Stomach (tissue), 19 donors: ENCODE data around the gene C14orf39. TPM values are rescaled to one million over a fixed set of nuclear protein-coding genes. Genes with fewer than 3 reads are reported as not detected.

Experiments used
- DNase-seq, 2 donors: peaks; one replicate each; pipeline versions ENCODE4 v3.0.0 to v3.0.0-alpha.2; 2013 to 2019
- H3K27ac ChIP-seq, 5 donors: fragments of 200-600 bp in 4 of 5; sonication (generic) in 4 of 5; one replicate each; pipeline ENCODE4 v1.5.1; 2013 to 2019; ENCODE audit warnings: mild to moderate bottlenecking in 1 of 5, moderate library complexity in 1 of 5
- H3K27me3 ChIP-seq, 3 donors: fragments of 200-600 bp; sonication (generic); one replicate each; pipeline ENCODE4 v1.5.1; 2017 to 2019; ENCODE audit warnings: mixed run types in 1 of 3
- H3K36me3 ChIP-seq, 4 donors: fragments of 200-600 bp; sonication (generic); 1 replicate in 3 of 4; 2 replicates in 1 of 4; pipeline ENCODE4 v1.5.1; 2016 to 2019
- H3K4me1 ChIP-seq, 4 donors: fragments of 200-600 bp; sonication (generic); one replicate each; pipeline ENCODE4 v1.5.1; 2016 to 2019
- H3K4me3 ChIP-seq, 4 donors: fragments of 200-600 bp; sonication (generic) in 3 of 4; one replicate each; pipeline ENCODE4 v1.5.1; 2016 to 2019; ENCODE audit warnings: mild to moderate bottlenecking in 1 of 4
- H3K9me3 ChIP-seq, 4 donors: fragments of 200-600 bp; sonication (generic); one replicate each; pipeline ENCODE4 v1.5.1; 2016 to 2019
- CTCF ChIP-seq, 7 experiments: fragments of 450-650 bp in 4 of 7; fragments of 200-600 bp in 3 of 7; sonication (generic) in 3 of 7; IDR thresholded peaks; one replicate each; pipeline ENCODE4 v1.5.1; 2016 to 2019; ENCODE audit warnings: antibody characterized with exemption in 7 of 7, control low read depth in 2 of 7, mild to moderate bottlenecking in 1 of 7
- EP300 ChIP-seq: sonication (generic); formaldehyde crosslinking; IDR thresholded peaks from one replicate; pipeline ENCODE4 v1.6.1; 2017; ENCODE audit warnings: antibody characterized with exemption
- POLR2A ChIP-seq, 4 donors: fragments of 450-650 bp; IDR thresholded peaks; one replicate each; pipeline ENCODE4 v1.6.1; 2016; ENCODE audit warnings: antibody characterized with exemption in 4 of 4, control low read depth in 2 of 4, mild to moderate bottlenecking in 1 of 4, moderate library complexity in 1 of 4
- POLR2AphosphoS5 ChIP-seq, 3 donors: sonication (generic); formaldehyde crosslinking; IDR thresholded peaks; one replicate each; pipeline ENCODE4 v1.6.1; 2016; ENCODE audit warnings: antibody characterized with exemption in 3 of 3
- WGBS, 5 donors: extraction: QIAGEN DNeasy Blood & Tissue Kit in 3 of 5; methylation state at CpG; one replicate each; pipeline versions ENCODE4 v1.1.5 to v1.1.7; 2013 to 2018; 5-methylcytosine and 5-hydroxymethylcytosine counted together
- intact Hi-C: fragments of 100-400 bp; cut with DNase I; formaldehyde crosslinking; loops from one replicate; pipeline ENCODE4 v1.15.1; 2023; ENCODE audit warnings: low total_unique reads
- long read RNA-seq, 10 donors: transcript quantifications; one replicate each; lab custom pipeline, GENCODE V29; 2026
- polyA plus RNA-seq, 3 donors: library from polyadenylated mRNA; stranded (reverse); fragments of 200-250 nt; gene quantifications; one replicate each; pipeline ENCODE4 v1.2.3, GENCODE V29; 2013
- total RNA-seq, 5 donors: library from RNA; depleted of rRNA; stranded (reverse); fragments of >200 nt; gene quantifications; one replicate each; pipeline versions ENCODE4 v1.1.0 to v1.2.3, GENCODE V29; 2014 to 2016
- donor health status: healthy with polysubstance abuse.
- donor health status: Bipolar disorder and iron deficiency.
- donor health status: healthy.

C14orf39 gene
- total RNA-seq (under 1 TPM in 1 of 5 donors, not detected in 4; 0.55 TPM), polyA plus RNA-seq (not detected)
- long read RNA-seq, donor 1: 0 reads
- long read RNA-seq, donor 2: 0 reads
- long read RNA-seq, donor 3: 0 reads
- long read RNA-seq, donor 4: 0 reads
- long read RNA-seq, donor 5: 0 reads
- long read RNA-seq, donor 6: 0 reads
- long read RNA-seq, donor 7: 0 reads
- long read RNA-seq, donor 8: 0 reads
- long read RNA-seq, donor 9: 0 reads
- long read RNA-seq, donor 10: 0 reads

DNA sequence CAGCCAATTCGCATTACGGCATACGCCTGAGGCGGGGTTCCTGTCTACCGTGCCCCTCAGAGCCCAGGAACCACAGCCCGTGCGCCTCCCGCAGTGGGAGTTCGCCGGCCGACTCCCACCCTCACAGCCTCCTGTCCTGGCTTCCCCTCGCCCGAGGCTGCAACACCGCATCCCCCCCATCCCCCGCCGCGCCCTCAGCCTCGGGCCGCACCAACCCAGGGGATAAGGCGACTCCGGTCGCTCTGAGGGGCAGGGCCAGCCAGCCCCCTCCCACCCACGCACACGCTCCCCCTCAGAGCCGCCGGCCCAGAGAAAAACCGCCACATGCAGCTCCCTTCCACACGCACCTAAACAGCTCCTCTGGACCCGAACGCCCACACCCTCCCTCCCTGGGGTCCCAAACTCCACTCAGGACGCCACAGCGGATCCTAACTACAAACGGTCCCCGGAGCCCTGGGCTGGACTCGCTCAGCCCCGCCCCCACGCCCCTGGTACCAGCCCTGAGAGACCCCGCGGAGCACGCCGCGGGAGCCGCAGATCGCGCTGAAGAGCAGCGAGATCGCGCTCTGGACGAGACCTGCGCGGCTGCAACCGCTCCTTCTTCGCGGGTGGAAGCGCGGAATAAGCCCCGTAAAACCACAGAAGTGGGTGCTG lies at the start of gene C14orf39:
Gene C14orf39, minus strand, starts transcription at position 466 of the 654 bp plus-strand sequence. CDS start 985 bp downstream, outside the sequence.
- TF ChIP-seq EP300: no peak
- TF ChIP-seq POLR2A (IDR thresholded peaks at IDR 0.05): no peak
- no peak for TF ChIP-seq CTCF (IDR thresholded peaks at IDR 0.05)
- DNase-seq: peak in 1 of 2 donors; percentile 88
- peak within 1 kb of the TSS in 1 of 5 donors; percentile 34 for H3K27ac ChIP-seq
- H3K4me1 ChIP-seq: peaks cover 0 to 14% (median 10%) of the 10 kb centered on the region in 4 donors
- no peaks in the 10 kb centered on the region for H3K36me3 ChIP-seq
- 5 to 9% (median 8%) methylated on average over 30 to 57 of the region's 57 CpGs for WGBS, 5 donors
- peaks cover 0 to 62% (median 25%) of the 10 kb centered on the region in 3 donors for H3K27me3 ChIP-seq
- H3K4me3 ChIP-seq: peak within 1 kb of the TSS; percentile 22 to 44 (median 36)
- intact Hi-C loops: no loop called here
- H3K9me3 ChIP-seq: peaks cover 0 to 9% (median 3%) of the 10 kb centered on the region in 4 donors

GRCh38 chr14:60532442-60532841 lies 46.6 kb upstream of the C14orf39 start:
- intact Hi-C loops: no loop called here
- Histone ChIP-seq H3K4me3 (no peak overlapping the region), H3K36me3 (no peaks in the 10 kb centered on the region), H3K27ac (no peak overlapping the region), H3K9me3 (no peaks in the 10 kb centered on the region), H3K4me1 (no peaks in the 10 kb centered on the region), H3K27me3 (peaks cover 0 to 15% (median 0%) of the 10 kb centered on the region in 3 donors)
- no peak for DNase-seq
- WGBS, 5 donors: 58 to 79% (median 61%) methylated on average over 3 of the region's 3 CpGs
- no peak for TF ChIP-seq CTCF (IDR thresholded peaks at IDR 0.05)
- no peak for TF ChIP-seq POLR2A (IDR thresholded peaks at IDR 0.05)
- TF ChIP-seq EP300: no peak
- TF ChIP-seq POLR2AphosphoS5 (IDR thresholded peaks at IDR 0.05): no peak

- Histone ChIP-seq H3K9me3 (peaks cover 0 to 20% (median 10%) of the 10 kb centered on the region in 4 donors), H3K36me3 (no peaks in the 10 kb centered on the region), H3K4me3 (peak overlapping the region; percentile 30 to 55 (median 46)), H3K27me3 (peaks cover 25 to 83% (median 63%) of the 10 kb centered on the region in 3 donors), H3K27ac (no peak overlapping the region), H3K4me1 (peaks cover 21 to 28% (median 24%) of the 10 kb centered on the region in 4 donors)
- WGBS, 5 donors: 8 to 31% (median 14%) methylated on average over 26 to 66 of the region's 66 CpGs
- TF ChIP-seq POLR2AphosphoS5 (IDR thresholded peaks at IDR 0.05) (no peak), CTCF (IDR thresholded peaks at IDR 0.05) (no peak), EP300 (no peak), POLR2A (IDR thresholded peaks at IDR 0.05) (no peak)
- peak in 1 of 2 donors; percentile 60 for DNase-seq
- intact Hi-C loops: no loop called here
Observed at GRCh38 chr14:60515511-60516289, 29.8 kb upstream of the C14orf39 start.
